GM19468 (cell line): ENCODE data around the gene PDE4D.

Experiments
- ATAC-seq: cut with Tn5 transposase; IDR thresholded peaks from one replicate; pipeline ENCODE4 v1.9.1; 2021; ENCODE audit warnings: mild to moderate bottlenecking, moderate library complexity, moderate number of reproducible peaks; ENCODE audit not compliant: unreplicated experiment; ENCODE audit errors: extremely low read depth

Gene PDE4D

DNA sequence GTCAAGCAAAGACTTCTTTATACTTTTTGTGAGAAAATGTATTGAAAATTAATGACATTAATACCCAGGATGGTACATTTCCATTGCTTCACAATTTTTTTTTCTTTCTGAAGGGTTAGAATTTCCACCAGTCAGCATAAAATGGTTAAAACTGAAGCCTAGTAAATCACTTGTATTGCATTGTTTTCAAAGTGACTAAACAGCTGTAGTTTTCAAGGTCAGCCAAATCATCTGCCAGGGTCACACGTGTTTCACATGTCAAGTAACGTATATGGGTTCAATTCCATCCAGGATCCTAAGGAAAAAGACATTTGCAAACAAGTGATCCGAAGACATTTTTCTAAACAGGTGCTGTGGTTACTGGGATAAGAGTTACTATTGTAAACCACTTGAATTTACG is 736.5 kb downstream of the PDE4D start:
- ATAC-seq, result no peak

GRCh38 chr5:59152701-59153245 is 740.8 kb downstream of the PDE4D start:
- ATAC-seq, result no peak

DNA sequence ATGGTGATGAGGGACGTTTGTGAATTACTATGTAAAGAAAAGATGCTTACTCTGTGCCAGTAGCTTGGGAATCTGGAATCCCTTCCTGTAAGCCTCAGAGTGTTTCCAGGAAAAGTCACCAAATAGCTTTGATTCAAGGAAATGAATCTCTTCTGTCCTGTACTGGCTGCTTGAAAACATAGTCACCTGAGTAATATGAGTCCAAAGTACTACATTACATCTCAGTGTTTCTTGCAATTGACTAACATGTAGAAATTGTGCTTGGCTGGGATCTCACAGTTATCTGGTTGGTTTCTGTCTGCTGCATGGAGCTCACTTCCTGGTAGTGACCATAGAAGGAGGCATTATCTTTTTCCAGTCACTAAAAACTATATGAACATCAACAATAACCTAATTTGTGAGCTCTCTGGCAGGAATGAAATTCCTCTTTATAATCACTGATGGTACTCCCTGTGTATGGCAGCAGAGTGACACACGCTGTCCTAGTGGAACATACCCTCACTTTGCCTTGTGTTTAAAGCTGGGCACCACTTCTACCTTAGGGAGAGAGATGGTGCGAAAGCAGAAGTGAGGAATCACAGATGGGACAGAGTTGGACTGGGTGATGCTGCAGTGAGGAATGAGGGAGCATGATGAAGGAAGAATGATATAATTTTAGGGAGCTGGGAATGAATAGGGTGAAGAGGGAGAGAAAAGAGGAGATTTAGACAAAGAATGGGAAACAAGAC is 742.2 kb downstream of the PDE4D start:
- ATAC-seq, result no peak

DNA sequence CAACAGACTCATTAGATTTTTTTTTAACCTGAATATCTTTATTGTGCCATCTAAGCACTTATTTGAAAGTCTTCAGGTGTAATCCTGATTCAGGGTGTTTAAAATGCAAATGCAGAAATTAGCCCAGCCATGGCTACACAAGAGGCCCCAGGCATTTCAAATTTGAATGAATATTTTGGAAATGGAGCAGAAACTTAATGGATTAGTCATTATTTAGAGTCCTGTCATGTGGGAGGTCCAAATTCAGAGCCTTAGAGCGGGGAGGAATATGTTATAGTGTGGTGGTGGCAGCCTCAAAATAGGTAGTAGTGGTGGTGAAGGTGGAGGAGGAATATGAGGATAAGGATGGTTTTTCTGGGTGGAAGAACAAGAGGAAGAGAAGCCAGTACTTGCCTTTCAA is 743.7 kb downstream of the PDE4D start:
- no peak for ATAC-seq

- no peak for ATAC-seq
Observed at GRCh38 chr5:59149271-59149670, 744.3 kb downstream of the PDE4D start.

GRCh38 chr5:59146729-59147128 is 746.8 kb downstream of the PDE4D start:
- ATAC-seq, result no peak

GRCh38 chr5:59143926-59144333 is 749.6 kb downstream of the PDE4D start:
- peak; percentile 76 for ATAC-seq

DNA sequence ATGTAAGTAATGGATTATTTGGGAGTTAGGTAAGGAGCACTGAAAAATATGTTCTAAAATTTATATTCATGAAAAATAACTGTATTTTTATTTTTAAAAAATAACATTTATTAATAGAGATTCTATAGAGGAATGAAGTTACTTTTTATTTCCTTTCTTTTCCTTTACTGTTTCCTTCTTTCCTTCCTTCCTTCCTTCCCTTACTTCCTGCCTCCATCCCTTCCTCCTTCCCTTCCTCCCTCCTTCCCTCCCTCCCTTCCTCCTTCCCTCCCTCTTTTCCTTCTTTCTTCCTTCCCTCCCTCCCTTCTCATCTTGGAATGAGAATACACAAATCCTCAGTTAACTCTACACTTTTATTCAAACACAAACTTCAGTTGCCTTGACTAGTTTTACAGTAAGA is 750.6 kb downstream of the PDE4D start:
- no peak for ATAC-seq

DNA sequence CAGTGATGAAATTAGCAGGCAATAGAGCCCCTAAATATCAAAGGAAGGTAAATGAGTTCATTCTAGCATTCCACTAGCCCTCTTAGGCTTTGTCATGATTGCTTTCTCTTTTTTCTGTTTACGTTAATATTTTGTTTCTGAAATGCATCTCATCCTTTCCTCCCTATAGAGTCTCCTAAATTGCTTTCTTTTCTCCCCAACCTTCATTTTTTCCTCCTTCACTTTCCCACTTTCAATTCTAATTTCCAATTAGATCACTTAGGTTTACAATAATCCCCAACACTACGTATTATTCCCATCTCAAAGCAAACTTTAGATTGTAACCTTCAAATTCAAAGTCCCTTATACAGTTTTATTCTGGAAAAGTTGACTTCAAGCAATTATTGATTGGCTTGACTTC is 751.4 kb downstream of the PDE4D start:
- no peak for ATAC-seq

DNA sequence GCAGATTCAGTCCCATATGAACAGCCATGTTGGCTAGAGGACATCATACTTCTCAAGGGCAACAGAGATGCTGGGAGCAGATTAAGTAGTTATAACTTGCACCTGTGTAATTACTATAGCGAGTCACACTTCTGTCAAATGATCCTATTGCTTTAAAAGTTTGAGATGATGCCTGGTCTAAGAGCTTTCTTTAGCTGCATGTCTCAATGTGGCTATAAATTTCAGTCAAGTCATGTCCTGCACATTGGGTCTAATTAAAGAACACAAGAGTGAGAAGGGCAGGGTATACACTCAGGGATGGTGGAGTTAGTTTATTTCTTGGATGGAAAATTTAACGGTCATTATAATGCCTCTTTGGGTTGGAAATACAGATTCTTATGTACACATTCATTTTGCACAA is 753.4 kb downstream of the PDE4D start:
- no peak for ATAC-seq

GRCh38 chr5:59139695-59140094 is 753.8 kb downstream of the PDE4D start:
- no peak for ATAC-seq

- ATAC-seq, result no peak
Observed at GRCh38 chr5:59138509-59138908, 755.0 kb downstream of the PDE4D start.

- ATAC-seq, result no peak
Observed at GRCh38 chr5:59137846-59138245, 755.7 kb downstream of the PDE4D start.

DNA sequence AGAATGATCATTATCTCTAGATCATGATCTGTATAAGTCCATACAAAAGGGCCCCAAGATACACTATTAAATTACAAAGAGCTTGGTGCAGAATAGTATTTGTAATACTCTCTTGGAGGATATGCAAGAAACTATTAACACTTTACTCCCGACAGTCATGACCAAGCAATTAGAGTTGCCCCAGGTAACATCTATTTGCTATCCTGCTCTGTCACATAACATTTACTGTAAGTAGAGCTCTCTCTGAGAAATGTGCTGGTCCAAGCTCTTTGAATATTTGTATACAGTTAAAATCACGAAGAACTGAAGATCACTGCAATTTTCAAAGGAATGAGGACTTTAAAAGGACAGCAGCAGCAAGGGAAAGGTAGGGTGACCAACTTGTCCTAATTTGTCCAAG is 757.0 kb downstream of the PDE4D start:
- no peak for ATAC-seq

GRCh38 chr5:59134471-59135163 is 758.9 kb downstream of the PDE4D start:
- no peak for ATAC-seq

DNA sequence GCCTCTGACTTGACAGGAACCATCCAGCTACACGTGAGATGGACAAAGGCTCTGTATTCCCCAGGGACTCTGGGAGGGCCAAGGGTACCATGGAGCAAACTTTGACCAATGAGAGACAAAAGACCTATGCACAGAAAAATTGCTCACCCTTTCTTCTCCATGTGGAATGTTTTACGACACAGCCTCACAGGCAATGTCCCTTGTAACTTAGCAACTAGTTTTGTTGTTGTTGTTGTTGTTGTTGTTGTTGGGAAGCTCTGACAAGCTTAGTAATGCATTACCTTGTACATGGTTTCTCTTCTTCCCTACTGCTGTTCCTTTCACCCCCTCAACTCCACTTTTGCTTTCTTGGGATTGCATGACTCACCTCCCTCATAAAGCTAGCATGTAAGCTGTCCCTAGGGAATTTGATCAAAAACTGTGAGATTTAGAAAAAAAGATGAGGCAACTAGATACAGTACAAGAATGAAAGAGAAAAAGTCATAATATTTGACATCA is 759.7 kb downstream of the PDE4D start:
- ATAC-seq, result no peak

DNA sequence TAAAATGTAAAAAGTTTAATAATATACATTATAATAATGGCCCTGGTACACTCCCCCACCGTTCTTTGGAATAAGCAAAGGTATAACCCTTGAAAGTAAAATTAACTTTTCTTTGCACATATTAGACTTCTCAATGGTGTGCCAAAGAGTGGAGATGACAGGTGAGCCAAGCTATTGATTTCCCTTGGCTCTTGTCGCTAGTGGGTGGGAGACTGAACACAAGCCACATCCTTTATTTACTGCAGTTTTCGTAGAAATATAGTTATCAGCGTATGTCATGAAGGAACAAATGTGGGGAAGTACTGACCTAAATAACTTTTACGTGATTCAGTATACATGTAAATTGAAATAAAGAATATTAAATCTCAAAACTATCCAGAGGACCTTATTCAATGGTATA is 761.4 kb downstream of the PDE4D start:
- no peak for ATAC-seq

GRCh38 chr5:59130431-59130830 is 763.1 kb downstream of the PDE4D start:
- no peak for ATAC-seq

DNA sequence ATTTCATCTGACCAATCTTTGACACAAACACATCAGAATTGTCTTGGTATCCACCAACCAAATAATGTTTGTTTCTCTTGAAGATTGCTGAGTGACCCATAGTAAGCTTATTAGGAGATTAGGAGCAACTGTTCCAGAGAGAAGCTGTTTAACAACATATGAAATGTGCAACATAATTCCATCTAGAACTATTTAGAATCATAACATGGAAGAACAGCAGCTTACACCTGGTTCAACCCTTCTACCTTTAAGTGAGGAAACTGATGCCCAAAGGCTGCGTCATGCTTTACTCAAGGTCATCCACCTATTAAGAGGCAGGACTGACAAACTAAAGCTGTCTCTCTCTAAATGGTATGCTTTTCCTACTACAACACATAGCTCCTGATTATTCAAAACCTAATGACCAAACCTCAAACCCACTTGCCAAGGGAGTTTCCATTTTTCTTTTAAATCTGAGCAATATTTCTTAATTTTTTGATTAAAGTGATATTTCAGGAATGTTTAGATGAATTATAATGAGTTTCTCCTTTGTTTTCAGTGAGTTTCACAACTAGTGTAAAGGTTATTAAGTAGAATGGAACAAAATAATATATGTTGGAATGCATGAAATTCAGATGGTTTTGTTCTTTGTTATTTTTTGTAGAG is 764.8 kb downstream of the PDE4D start:
- no peak for ATAC-seq

- ATAC-seq, result no peak
Observed at GRCh38 chr5:59126708-59127573, 766.6 kb downstream of the PDE4D start.
